IMR-90 (cell line): ENCODE results near the gene RASSF3. TPM values are rescaled to one million over a fixed set of nuclear protein-coding genes. Genes with fewer than 3 reads are reported as not detected.

Experiments
- ATAC-seq: fragments of 200-7000 bp; cut with Tn5 transposase; 2 replicates; pipeline ENCODE4 v1.9.1; 2020; ENCODE audit warnings: low read depth, mild to moderate bottlenecking, moderate library complexity
- BruUV-seq: library from RNA; stranded (reverse); fragments of 400-500 nt; replicated peaks from 2 replicates; lab custom pipeline; 2021; lab: Mats Ljungman, UMichigan
- CTCF ChIA-PET: fragments of 300-600 bp; formaldehyde crosslinking; extraction: SDS; loops from one replicate; lab custom pipeline; 2021; ENCODE audit warnings: antibody characterized with exemption; lab: Yijun Ruan, JAX
- POLR2A ChIA-PET: fragments of 300-600 bp; sonication (Branson Sonifier 250); formaldehyde crosslinking; loops from one replicate; lab custom pipeline; 2022; ENCODE audit warnings: antibody characterized with exemption; ENCODE audit not compliant: unreplicated experiment; lab: Charles Lee
- DNase-seq: peaks from one replicate; pipeline ENCODE4 v3.0.0; 2013
- H2AFZ ChIP-seq: replicated peaks from 2 replicates; pipeline ENCODE3; 2013; ENCODE audit warnings: low read length, mild to moderate bottlenecking; ENCODE audit not compliant: poor library complexity
- H2AK5ac ChIP-seq: 2 replicates; pipeline ENCODE4 v1.6.1; 2013; ENCODE audit warnings: low read depth, low read length, inconsistent platforms
- H2AK9ac ChIP-seq: replicated peaks from 2 replicates; pipeline ENCODE3; 2013; ENCODE audit warnings: mild to moderate bottlenecking, low read depth, low read length, moderate library complexity; ENCODE audit not compliant: poor library complexity
- H2BK120ac ChIP-seq: 2 replicates; pipeline ENCODE4 v1.6.1; 2013; ENCODE audit warnings: low read depth, low read length, inconsistent platforms
- H2BK15ac ChIP-seq: 3 replicates; pipeline ENCODE4 v1.6.1; 2013; ENCODE audit warnings: low read depth, low read length, inconsistent platforms
- H2BK20ac ChIP-seq: 2 replicates; pipeline ENCODE4 v1.6.1; 2013; ENCODE audit warnings: low read depth, mild to moderate bottlenecking, inconsistent platforms, low read length, moderate library complexity
- H2BK5ac ChIP-seq: 2 replicates; pipeline ENCODE4 v1.6.1; 2013; ENCODE audit warnings: mild to moderate bottlenecking, low read depth, low read length, inconsistent platforms; ENCODE audit not compliant: poor library complexity, severe bottlenecking
- H3K14ac ChIP-seq: replicated peaks from 2 replicates; pipeline ENCODE4 v1.6.1; 2013; ENCODE audit warnings: low read depth, low read length, inconsistent platforms
- H3K18ac ChIP-seq: 2 replicates; pipeline ENCODE4 v1.6.1; 2013; ENCODE audit warnings: low read depth, low read length, control low read depth
- H3K23ac ChIP-seq: 2 replicates; pipeline ENCODE4 v1.6.1; 2013; ENCODE audit warnings: low read depth, low read length, inconsistent platforms
- H3K27ac ChIP-seq: 2 replicates; pipeline ENCODE4 v1.5.1; 2013; ENCODE audit warnings: mild to moderate bottlenecking, control low read depth, low read length; ENCODE audit not compliant: insufficient read depth
- H3K27me3 ChIP-seq: 2 replicates; pipeline ENCODE4 v1.6.1; 2013; ENCODE audit warnings: low read length; ENCODE audit not compliant: control insufficient read depth, insufficient read depth
- H3K36me3 ChIP-seq: 2 replicates; pipeline ENCODE4 v1.6.1; 2013; ENCODE audit warnings: low read length, mixed read lengths; ENCODE audit not compliant: control insufficient read depth, insufficient read depth
- H3K4ac ChIP-seq: 2 replicates; pipeline ENCODE4 v1.6.1; 2013; ENCODE audit warnings: low read depth, low read length, inconsistent platforms
- H3K4me1 ChIP-seq: 2 replicates; pipeline ENCODE4 v1.6.1; 2013; ENCODE audit warnings: low read length, mixed read lengths; ENCODE audit not compliant: control insufficient read depth, insufficient read depth
- H3K4me2 ChIP-seq: 2 replicates; pipeline ENCODE4 v1.6.1; 2013; ENCODE audit warnings: low read depth, mild to moderate bottlenecking, control low read depth, low read length, moderate library complexity
- H3K4me3 ChIP-seq: 2 replicates; pipeline ENCODE4 v1.5.1; 2013; ENCODE audit warnings: low read depth, mild to moderate bottlenecking, control low read depth, low read length, moderate library complexity; ENCODE audit not compliant: insufficient read depth
- H3K56ac ChIP-seq: 2 replicates; pipeline ENCODE4 v1.6.1; 2013; ENCODE audit warnings: low read length, inconsistent platforms; ENCODE audit not compliant: insufficient read depth; ENCODE audit errors: extremely low read depth
- H3K79me1 ChIP-seq, 2 experiments: 2 replicates each; pipeline ENCODE4 v1.6.1; 2013; ENCODE audit warnings: low read length in 2 of 2, inconsistent platforms in 1 of 2, low read depth in 1 of 2
- H3K9ac ChIP-seq: 2 replicates; pipeline ENCODE4 v1.6.1; 2013; ENCODE audit warnings: low read depth, low read length, control low read depth
- H3K9me1 ChIP-seq: 2 replicates; pipeline ENCODE4 v1.6.1; 2013; ENCODE audit warnings: low read length, inconsistent platforms; ENCODE audit not compliant: insufficient read depth
- H3K9me3 ChIP-seq: 2 replicates; pipeline ENCODE4 v1.6.1; 2013; ENCODE audit warnings: low read length; ENCODE audit not compliant: control insufficient read depth, insufficient read depth
- H4K20me1 ChIP-seq: 2 replicates; pipeline ENCODE4 v1.6.1; 2013; ENCODE audit warnings: low read length, inconsistent platforms; ENCODE audit not compliant: insufficient read depth
- H4K5ac ChIP-seq: 2 replicates; pipeline ENCODE4 v1.6.1; 2013; ENCODE audit warnings: mild to moderate bottlenecking, low read depth, low read length, control low read depth
- H4K8ac ChIP-seq, 2 experiments: 2 replicates each; pipeline ENCODE4 v1.6.1; 2013; ENCODE audit warnings: low read depth in 2 of 2, low read length in 2 of 2, control low read depth in 1 of 2, inconsistent platforms in 1 of 2
- H4K91ac ChIP-seq: 2 replicates; pipeline ENCODE4 v1.6.1; 2013; ENCODE audit warnings: low read depth, low read length, inconsistent platforms; ENCODE audit not compliant: insufficient read depth
- BHLHE40 ChIP-seq: fragments of 150-350 bp; IDR thresholded peaks from 2 replicates; pipeline ENCODE4 v1.6.1; 2016; ENCODE audit warnings: mild to moderate bottlenecking, low read depth, low read length
- CEBPB ChIP-seq: IDR thresholded peaks from 2 replicates; pipeline ENCODE4 v1.6.1; 2012; ENCODE audit warnings: low read depth, low read length, improper control_type of control experiment
- CHD1 ChIP-seq: IDR thresholded peaks from 2 replicates; pipeline ENCODE4 v1.6.1; 2012; ENCODE audit warnings: low read depth, low read length, improper control_type of control experiment
- CTCF ChIP-seq: conservative IDR thresholded peaks from 2 replicates; pipeline ENCODE4 v1.5.1; 2012; ENCODE audit warnings: mild to moderate bottlenecking, low read depth, low read length, improper control_type of control experiment
- ELK1 ChIP-seq: fragments of 150-350 bp; IDR thresholded peaks from 2 replicates; pipeline ENCODE4 v1.6.1; 2016; ENCODE audit warnings: low read depth, mild to moderate bottlenecking, low read length, moderate library complexity, borderline replicate concordance
- MAFK ChIP-seq: IDR thresholded peaks from 2 replicates; pipeline ENCODE4 v1.6.1; 2012; ENCODE audit warnings: low read depth, low read length, improper control_type of control experiment
- MAZ ChIP-seq: IDR thresholded peaks from 2 replicates; pipeline ENCODE4 v1.6.1; 2012; ENCODE audit warnings: low read depth, mild to moderate bottlenecking, low read length, improper control_type of control experiment, moderate library complexity, borderline replicate concordance
- MXI1 ChIP-seq: IDR thresholded peaks from 2 replicates; pipeline ENCODE4 v1.6.1; 2012; ENCODE audit warnings: low read depth, mild to moderate bottlenecking, low read length, moderate library complexity, borderline replicate concordance
- NFE2L2 ChIP-seq: fragments of 150-350 bp; IDR thresholded peaks from 2 replicates; pipeline ENCODE4 v1.6.1; 2016; ENCODE audit warnings: low read depth, mild to moderate bottlenecking, low read length
- POLR2A ChIP-seq: IDR thresholded peaks from 2 replicates; pipeline ENCODE4 v1.6.1; 2012; ENCODE audit warnings: mild to moderate bottlenecking, low read depth, low read length
- RAD21 ChIP-seq: IDR thresholded peaks from 2 replicates; pipeline ENCODE4 v1.6.1; 2012; ENCODE audit warnings: low read length, improper control_type of control experiment
- RCOR1 ChIP-seq: IDR thresholded peaks from 2 replicates; pipeline ENCODE4 v1.6.1; 2012; ENCODE audit warnings: mild to moderate bottlenecking, low read length, improper control_type of control experiment; ENCODE audit not compliant: insufficient replicate concordance
- RFX5 ChIP-seq: IDR thresholded peaks from 2 replicates; pipeline ENCODE4 v1.8.0; 2012; ENCODE audit warnings: low read depth, mild to moderate bottlenecking, low read length, moderate library complexity
- SMC3 ChIP-seq: fragments of 150-350 bp; IDR thresholded peaks from 2 replicates; pipeline ENCODE4 v1.6.1; 2016; ENCODE audit warnings: low read depth, mild to moderate bottlenecking, antibody characterized with exemption, low read length, moderate library complexity
- USF2 ChIP-seq: fragments of 150-350 bp; IDR thresholded peaks from 2 replicates; pipeline ENCODE4 v1.6.1; 2017; ENCODE audit warnings: mild to moderate bottlenecking, antibody characterized with exemption, low read length, low read depth
- WGBS, 2 experiments: methylation state at CpG; one replicate each; pipeline versions ENCODE4 v1.1.5 to v1.1.7; 2013; ENCODE audit warnings: missing lambda C conversion rate in 2 of 2; ENCODE audit not compliant: insufficient read length in 1 of 2; ENCODE audit errors: extremely low coverage in 2 of 2; 5-methylcytosine and 5-hydroxymethylcytosine counted together
- dilution Hi-C: fragments of 300-500 bp; cut with HindIII; formaldehyde crosslinking; loops from one replicate; pipeline ENCODE4 v1.14.3; 2018; ENCODE audit warnings: low sequenced_read_pairs; ENCODE audit not compliant: unreplicated experiment
- in situ Hi-C: fragments of 300-500 bp; cut with MboI; formaldehyde crosslinking; loops from 3 replicates; pipeline ENCODE4 v1.14.3; 2019; ENCODE audit warnings: low sequenced_read_pairs, inconsistent platforms, mixed read lengths
- intact Hi-C: fragments of 100-400 bp; cut with micrococcal nuclease; formaldehyde crosslinking; loops from 2 replicates; pipeline ENCODE4 v1.10.0; 2022
- polyA plus RNA-seq, 3 experiments: library from polyadenylated mRNA; depleted of rRNA; stranded (reverse); fragments of >200 nt; gene quantifications; 2 replicates each; pipeline ENCODE4 v1.2.3, GENCODE V29; 2012; ENCODE audit warnings: low replicate concordance in 1 of 3
- total RNA-seq: library from RNA; depleted of rRNA; stranded (reverse); fragments of >200 nt; gene quantifications from 2 replicates; pipeline ENCODE4 v1.2.3, GENCODE V29; 2012

The RASSF3 gene
- total and polyA plus RNA-seq, 2 of the 4 experiments (the other 2 are of a cell fraction) = 18.7 to 39.3 TPM

- no peak for ATAC-seq
- CTCF ChIA-PET = interaction anchor here (1.5 kb wide), 1 partner anchor 21 kb away, joined by 3 read pairs; no protein-coding TSS in a partner anchor
- no peak overlapping the region; the same call in 1 of the 2 replicates for H2AK5ac ChIP-seq
- no peak for TF ChIP-seq MAZ
- TF ChIP-seq CTCF = no peak
- no peak for TF ChIP-seq RAD21
- TF ChIP-seq NFE2L2 = no peak
- no peak for TF ChIP-seq ELK1
- no peak for TF ChIP-seq MAFK
- no peak for TF ChIP-seq RCOR1
- TF ChIP-seq USF2 = no peak
- no peak for TF ChIP-seq RFX5
- no peak for TF ChIP-seq POLR2A
- no peak for TF ChIP-seq CEBPB
- no peak for TF ChIP-seq CHD1
- TF ChIP-seq BHLHE40 = no peak
- TF ChIP-seq MXI1 = no peak
- TF ChIP-seq SMC3 = no peak
Measured at GRCh38 chr12:64569923-64570691, 40.2 kb upstream of the RASSF3 start.

More at GRCh38 chr12:64569923-64570691, 40.2 kb upstream of the RASSF3 start:
- no peak overlapping the region for H3K4me2 ChIP-seq
- H3K27me3 ChIP-seq = no peaks in the 10 kb centered on the region
- H3K56ac ChIP-seq = no peak overlapping the region
- H3K79me1 ChIP-seq = no peaks in the 10 kb centered on the region
- H2AFZ ChIP-seq = no peak overlapping the region
- dilution Hi-C loops (no loop called here), intact Hi-C loops (no loop called here), in situ Hi-C loops (no loop called here)
- peaks cover 9% of the 10 kb centered on the region for H3K9me3 ChIP-seq
- no peak overlapping the region for H4K5ac ChIP-seq
- no peak overlapping the region for H4K8ac ChIP-seq
- H3K4ac ChIP-seq = 0 out of 2 replicates have a peak overlapping the region, but pooled peaks have one; percentile 7
- no peak overlapping the region for H2BK5ac ChIP-seq
- H4K20me1 ChIP-seq = no peaks in the 10 kb centered on the region
- no peak overlapping the region for H3K9ac ChIP-seq
- no peak overlapping the region for H2BK15ac ChIP-seq
- WGBS, 2 experiments = no CpG with 5 or more reads among the region's 6 CpGs
- no peak overlapping the region for H2AK9ac ChIP-seq
- H3K36me3 ChIP-seq = no peaks in the 10 kb centered on the region
- POLR2A ChIA-PET = no interaction called here
- no TSS peak for BruUV-seq
- peaks cover 12% of the 10 kb centered on the region for H3K4me1 ChIP-seq
- no peak overlapping the region for H3K18ac ChIP-seq
- H3K23ac ChIP-seq = no peak overlapping the region
- DNase-seq = no peak
- H3K4me3 ChIP-seq = no peak overlapping the region
- H4K91ac ChIP-seq = peak overlapping the region; percentile 25; the same call in 1 of the 2 replicates
- H3K27ac ChIP-seq = no peak overlapping the region
- H2BK120ac ChIP-seq = no peak overlapping the region
- H2BK20ac ChIP-seq = no peak overlapping the region; the same call in 1 of the 2 replicates
- no peak overlapping the region for H3K14ac ChIP-seq
- peaks cover 10% of the 10 kb centered on the region for H3K9me1 ChIP-seq
